GM18909 (cell line): ENCODE results near the gene CAV1.
"Not testable (repeated sequence)": the region's sequence is repeated elsewhere in the genome, so short reads cannot be mapped to it uniquely, and the experiment has no call there.

Experiments used
- ATAC-seq: cut with Tn5 transposase; IDR thresholded peaks from one replicate; pipeline ENCODE4 v1.9.1; 2021; ENCODE audit warnings: mild to moderate bottlenecking; ENCODE audit not compliant: unreplicated experiment, poor library complexity

CAV1 gene, protein sequence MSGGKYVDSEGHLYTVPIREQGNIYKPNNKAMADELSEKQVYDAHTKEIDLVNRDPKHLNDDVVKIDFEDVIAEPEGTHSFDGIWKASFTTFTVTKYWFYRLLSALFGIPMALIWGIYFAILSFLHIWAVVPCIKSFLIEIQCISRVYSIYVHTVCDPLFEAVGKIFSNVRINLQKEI

GRCh38 chr7:116524609-116525297 is at the start of gene CAV1:
TSS of gene CAV1 (plus strand) at chr7:116525036. CDS start at chr7:116525063, 27 bp downstream.
- no peak for ATAC-seq

DNA sequence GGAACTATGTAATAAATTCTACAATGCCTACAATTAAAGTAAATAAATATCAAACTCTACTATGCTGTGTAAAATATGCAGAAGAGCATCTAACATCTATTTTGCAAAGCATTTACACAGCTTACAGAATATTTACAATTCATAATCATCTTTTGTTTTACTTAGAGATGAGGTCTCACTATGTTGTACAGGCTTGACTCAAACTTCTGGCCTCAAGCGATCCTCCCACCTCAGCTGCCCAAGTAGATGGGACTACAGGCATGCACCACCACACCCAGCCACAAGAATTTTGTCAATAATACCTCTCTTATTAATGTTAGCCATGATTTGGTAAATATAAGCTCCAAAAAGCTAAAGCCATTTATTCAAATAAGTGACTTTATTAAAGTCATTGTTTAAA is 47.2 kb upstream of the CAV1 start:
- no peak for ATAC-seq

DNA sequence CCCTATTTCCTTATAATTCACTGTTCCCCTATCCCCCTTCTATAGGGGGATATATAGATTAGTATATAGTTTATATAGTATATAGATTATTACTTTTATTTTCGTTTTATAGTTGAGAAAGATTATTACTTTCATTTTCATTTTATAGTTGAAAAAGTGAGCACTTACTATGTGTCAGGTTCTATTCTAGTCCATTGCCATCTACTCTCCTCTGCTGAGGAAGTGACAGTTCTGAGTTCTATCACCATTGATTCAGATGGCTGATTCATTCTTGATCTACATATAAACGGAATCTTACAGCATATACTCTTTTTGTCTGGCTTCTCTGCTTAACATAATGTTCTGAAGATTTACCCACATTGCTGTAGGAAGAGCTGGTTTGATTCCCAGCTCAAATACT is 46.0 kb upstream of the CAV1 start:
- no peak for ATAC-seq

- no peak for ATAC-seq
Measured at GRCh38 chr7:116483271-116483942, 41.4 kb upstream of the CAV1 start.

DNA sequence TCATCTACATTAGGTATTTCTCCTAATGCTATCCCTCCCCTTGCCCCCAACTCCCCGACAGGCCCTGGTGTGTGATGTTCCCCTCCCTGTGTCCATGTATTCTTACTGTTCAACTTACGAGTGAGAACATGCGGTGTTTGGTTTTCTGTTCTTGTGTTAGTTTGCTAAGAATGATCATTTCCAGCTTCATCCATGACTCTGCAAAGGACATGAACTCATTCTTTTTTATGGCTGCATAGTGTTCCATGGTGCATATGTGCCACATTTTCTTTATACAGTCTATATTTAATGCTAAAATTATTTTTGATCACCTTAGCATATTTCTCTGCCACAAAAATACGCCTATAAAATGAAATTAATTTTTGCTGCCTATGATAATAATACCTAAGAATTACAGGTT is 40.4 kb upstream of the CAV1 start:
- ATAC-seq: not testable (repeated sequence)

- no peak for ATAC-seq
Measured at GRCh38 chr7:116487907-116488521, 36.8 kb upstream of the CAV1 start.

- no peak for ATAC-seq
Measured at GRCh38 chr7:116490351-116490750, 34.5 kb upstream of the CAV1 start.

- no peak for ATAC-seq
Measured at GRCh38 chr7:116491887-116492653, 32.8 kb upstream of the CAV1 start.

GRCh38 chr7:116492654-116493109 is 32.2 kb upstream of the CAV1 start:
- ATAC-seq: no peak

- no peak for ATAC-seq
Measured at GRCh38 chr7:116493449-116493848, 31.4 kb upstream of the CAV1 start.

- no peak for ATAC-seq
Measured at GRCh38 chr7:116494472-116494871, 30.4 kb upstream of the CAV1 start.

GRCh38 chr7:116495736-116496135 is 29.1 kb upstream of the CAV1 start:
- no peak for ATAC-seq

GRCh38 chr7:116496653-116497052 is 28.2 kb upstream of the CAV1 start:
- ATAC-seq: no peak

- ATAC-seq: no peak
Measured at GRCh38 chr7:116497708-116498107, 27.1 kb upstream of the CAV1 start.

DNA sequence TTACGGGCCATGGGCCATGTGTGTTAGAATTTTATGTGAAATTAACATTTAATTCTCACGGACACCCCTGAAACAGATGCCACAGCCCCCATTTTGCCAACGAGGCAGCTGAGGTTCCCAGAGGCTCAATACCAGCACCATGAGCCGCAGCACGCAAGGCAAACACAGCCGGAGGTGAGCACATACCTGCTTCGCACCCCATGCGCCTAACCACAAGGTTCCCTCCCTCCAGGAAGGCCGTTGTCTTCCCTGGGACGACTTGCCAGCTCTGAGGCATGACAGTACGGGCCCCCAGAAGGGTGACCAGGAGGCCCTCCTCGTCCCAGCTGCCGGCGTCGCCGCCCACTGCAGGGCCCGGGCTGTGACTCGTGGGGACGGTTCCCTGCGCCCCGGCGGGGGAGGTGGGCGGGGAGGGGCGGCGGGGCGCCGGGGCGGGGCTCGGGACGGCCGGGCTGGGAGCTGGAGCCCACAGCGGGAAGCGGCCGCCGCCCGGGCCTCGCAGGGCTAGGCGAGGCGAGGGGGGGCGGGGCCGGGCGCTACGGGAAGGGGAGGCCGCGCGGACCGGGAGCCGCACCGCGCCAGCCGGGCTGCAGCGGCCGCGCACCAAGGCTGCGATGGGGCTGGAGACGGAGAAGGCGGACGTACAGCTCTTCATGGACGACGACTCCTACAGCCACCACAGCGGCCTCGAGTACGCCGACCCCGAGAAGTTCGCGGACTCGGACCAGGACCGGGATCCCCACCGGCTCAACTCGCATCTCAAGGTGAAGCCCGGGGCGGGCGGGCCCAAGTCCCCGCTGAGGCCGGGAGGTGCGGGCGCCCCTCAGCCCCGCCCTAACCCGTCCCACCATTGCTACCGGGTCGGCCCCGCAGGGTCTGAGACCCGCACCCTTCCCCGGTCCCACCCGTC is 25.4 kb upstream of the CAV1 start, which contains the start of gene CAV2:
CAV2 (plus strand) TSS at position 571 of the 910 bp plus-strand sequence; CDS start at position 615, 44 bp downstream.
- no peak for ATAC-seq

- ATAC-seq: peak; percentile 71
Measured at GRCh38 chr7:116500078-116500853, 24.6 kb upstream of the CAV1 start.

- no peak for ATAC-seq
Measured at GRCh38 chr7:116501425-116502167, 23.2 kb upstream of the CAV1 start.
